GM19023 (cell line): ENCODE data around the gene S1PR4.
"Not testable (repeated sequence)": the region's sequence is repeated elsewhere in the genome, so short reads cannot be mapped to it uniquely, and the experiment has no call there.

Source experiments
- ATAC-seq: cut with Tn5 transposase; IDR thresholded peaks from one replicate; pipeline ENCODE4 v1.9.1; 2021; ENCODE audit warnings: mild to moderate bottlenecking, moderate library complexity; ENCODE audit not compliant: unreplicated experiment

S1PR4 gene

DNA sequence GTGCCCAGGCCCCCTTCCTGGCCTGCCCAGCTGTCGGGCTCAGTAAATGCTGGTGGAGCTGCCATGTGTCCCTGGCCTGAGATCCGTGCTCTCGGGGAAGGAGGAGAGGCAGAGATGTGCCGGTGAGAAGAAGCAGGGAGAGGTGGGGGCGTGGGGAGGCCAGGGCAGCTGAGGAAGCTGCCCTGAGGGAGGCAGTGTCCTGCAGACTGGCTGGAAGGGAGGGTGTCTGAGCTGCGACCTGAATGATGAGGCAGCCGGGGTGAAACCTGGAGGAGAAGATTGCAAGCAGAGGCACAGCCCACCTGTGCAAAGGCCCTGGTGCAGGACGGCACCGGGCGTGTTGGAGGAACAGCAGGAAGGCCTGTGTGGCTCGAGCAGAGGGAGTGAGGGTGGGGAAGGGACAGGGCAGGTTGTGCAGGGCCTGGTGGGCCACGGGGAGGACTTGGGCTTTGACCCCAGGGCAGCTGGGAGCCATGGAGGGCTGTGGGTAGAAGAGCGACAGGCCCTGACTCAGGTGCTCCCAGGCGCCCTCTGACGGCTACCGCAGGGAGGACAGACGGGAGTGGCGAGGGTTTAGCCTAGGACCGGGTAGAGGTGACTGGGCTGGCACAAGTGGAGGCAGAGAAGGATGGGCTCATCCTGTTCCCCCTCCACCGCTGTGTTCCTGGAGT is 31.9 kb downstream of the S1PR4 start:
- ATAC-seq = no peak

DNA sequence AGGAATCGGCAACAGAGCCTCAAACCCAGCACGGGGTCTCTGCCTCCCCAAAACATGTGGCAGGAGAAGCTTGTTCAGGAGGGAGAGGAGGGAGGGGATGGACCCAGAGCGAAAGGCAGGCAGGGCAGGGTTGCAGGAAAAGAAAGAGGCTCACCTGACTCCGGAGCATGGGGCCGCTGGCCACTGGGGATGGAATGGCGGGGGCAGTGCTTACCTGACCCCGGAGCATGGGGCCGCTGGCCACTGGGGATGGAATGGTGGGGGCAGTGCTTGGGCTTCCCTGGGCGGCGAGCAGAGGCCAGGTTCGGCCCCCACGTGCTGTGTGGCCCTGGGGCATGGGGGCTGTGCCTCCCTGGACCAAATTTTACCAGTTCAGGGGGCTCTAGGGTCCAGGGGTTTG is 32.6 kb downstream of the S1PR4 start:
- no peak for ATAC-seq

DNA sequence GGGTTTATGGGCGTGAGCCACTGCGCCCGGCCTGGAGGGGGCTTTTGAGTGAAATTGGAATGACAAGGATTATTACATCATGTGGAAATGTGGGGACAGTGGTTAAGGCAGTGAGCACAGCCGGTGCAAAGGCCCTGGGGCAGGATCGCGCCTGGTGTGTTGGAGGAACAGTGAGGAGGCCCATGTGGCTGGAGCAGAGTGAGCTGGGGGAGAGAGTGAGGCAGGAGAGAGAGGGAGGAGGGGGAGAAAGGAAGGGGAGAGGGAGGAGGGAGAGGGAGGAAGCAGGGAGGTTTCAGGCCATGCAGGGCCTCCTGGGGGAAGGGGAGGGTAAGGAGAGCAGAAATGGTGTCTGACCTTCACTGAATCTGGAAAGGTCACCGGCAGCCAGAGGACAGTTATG is 34.6 kb downstream of the S1PR4 start:
- ATAC-seq = no peak

DNA sequence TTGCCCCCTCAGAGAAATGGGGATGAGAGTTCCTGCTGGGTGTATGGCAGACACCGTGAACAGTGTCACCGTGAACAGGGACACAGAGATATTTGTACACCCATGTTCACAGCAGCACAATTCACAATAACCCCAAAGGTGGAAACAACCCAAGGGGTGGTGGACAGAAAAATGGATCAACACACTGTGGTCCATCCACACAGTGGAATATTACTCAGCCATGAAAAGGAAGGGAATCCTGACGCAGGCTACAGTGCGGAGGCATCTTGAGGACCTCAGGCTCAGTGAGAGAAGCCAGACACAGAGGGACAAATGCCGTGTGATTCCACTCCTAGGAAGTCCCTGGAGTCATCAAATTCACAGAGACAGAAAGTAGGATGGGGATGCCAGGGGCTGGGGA is 38.3 kb downstream of the S1PR4 start:
- ATAC-seq = no peak

DNA sequence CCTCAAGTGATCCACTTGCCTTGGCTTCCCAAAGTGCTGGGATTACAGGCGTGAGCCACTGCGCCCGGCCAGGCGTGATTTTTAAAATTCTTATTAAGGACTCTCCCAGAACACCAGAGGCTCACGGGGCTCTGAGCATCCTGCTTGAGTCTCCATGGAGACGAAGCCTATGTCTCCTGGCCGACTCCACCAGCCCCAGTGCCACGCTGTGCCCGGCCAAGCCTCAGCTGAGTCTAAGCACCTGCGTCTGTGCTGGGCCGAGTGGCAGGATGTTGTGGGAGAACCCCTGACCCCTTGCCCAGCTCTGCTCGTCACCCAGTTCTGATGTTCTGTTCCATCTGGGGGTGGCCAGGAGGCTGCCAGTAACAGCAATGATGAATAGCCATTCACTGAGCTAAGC is 42.0 kb downstream of the S1PR4 start:
- ATAC-seq = no peak

DNA sequence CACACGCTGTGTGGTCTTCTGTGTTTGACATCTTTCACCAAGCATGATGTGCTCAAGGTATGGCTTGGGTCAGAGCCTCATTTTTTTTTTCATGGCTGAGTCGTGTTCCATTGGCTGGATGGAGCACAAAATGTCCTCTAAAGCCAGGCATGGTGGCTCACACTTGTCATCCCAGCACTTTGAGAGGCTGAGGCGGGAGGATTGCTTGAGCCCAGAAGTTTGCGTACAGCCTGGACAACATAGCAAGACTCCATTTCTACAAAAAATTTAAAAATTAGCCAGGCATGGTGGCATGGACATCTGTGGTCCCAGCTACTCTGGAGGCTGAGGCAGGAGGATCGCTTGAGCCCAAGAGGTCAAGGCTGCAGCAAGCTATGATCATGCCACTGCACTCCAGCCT is 43.0 kb downstream of the S1PR4 start:
- ATAC-seq = not testable (repeated sequence)

DNA sequence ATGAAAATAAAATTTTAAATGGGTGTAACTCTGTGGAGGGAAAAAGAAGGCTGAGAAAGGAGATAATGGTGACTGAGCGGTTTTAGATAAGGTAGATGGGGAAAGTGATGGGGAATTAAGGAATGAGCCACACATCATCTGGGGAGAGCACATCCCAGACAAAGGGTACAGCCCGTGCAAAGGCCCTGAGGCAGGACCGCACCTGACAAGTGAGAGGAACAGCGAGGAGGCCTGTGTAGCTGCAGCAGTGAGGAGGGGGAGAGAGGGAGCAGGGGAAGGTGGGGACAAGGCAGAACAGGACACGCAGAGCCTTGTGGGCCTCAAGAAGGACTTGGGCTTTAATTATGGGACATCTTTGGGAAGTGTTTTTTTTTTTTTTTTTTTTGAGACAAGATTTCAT is 44.1 kb downstream of the S1PR4 start:
- ATAC-seq = no peak

DNA sequence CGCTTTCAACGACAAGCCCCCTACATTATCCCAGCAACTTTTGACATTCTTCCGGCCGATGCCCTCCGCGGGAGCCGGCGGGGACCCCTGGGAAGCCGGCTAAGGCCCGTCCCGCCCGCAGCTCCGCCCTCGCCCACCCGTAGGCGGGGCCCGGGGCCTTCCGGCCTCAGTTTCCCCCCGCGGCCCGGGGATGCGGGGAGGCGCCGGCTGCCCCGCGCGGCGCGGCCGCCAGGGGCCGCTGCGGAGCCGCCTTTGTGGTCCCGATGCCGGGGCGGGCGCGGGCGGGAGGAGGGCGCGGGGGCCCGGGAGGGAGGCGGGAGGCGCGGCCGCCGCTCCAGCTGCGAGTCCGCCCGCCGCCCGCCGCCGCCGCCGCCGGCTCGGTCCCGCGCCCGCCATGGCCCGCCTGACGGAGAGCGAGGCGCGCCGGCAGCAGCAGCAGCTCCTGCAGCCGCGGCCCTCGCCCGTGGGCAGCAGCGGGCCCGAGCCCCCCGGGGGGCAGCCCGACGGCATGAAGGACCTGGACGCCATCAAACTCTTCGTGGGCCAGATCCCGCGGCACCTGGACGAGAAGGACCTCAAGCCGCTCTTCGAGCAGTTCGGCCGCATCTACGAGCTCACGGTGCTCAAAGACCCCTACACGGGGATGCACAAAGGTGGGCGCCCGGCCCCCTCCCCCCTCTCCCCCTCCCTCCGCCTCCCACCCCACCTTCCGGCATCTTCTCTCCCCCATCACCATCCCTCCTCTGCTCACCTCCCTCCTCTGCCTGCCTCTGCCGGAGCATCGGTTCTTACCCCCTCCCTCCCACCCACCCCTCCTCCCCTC is 46.0 kb downstream of the S1PR4 start, which contains the start of gene CELF5:
Gene CELF5 (plus strand): TSS at position 316 of the 823 bp plus-strand sequence. CDS start 79 bp downstream, at position 395.
- no peak for ATAC-seq

DNA sequence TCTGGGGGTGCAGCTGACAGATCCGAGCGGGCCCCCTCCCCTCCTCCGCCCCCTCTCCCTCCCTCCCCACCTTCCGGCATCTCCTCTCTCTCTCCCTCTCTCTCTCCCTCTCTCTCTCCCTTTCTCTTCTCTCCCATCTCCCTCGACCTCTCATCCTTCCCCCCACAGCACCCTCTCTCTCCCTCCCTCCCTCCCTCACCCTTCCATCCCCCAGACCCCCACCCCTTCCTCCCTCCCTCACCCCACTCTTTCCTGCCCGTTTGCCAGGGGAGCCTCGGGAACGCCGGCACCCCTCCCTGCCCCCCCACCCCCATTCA is 46.6 kb downstream of the S1PR4 start:
- ATAC-seq = no peak

DNA sequence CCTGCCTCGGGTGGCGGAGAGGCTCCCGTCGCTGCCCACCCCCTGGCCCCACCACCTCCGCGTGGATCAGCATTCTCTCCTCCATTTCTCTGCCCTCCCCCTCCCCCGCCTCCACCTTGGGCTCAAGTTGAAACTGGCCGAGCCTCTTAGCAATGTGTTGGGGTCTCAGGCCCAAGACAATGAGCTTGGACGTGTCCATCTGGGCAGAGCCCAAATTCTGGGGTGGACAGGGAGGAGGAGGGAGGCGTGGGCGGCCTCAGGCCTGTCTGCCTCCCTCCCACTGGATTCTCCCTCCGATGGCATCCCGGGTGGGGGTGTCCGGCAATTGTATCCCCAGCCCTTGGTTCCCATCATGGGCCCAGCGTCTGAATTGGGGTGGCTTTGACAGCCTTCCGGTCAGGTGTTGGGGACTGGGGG is 47.1 kb downstream of the S1PR4 start:
- no peak for ATAC-seq

DNA sequence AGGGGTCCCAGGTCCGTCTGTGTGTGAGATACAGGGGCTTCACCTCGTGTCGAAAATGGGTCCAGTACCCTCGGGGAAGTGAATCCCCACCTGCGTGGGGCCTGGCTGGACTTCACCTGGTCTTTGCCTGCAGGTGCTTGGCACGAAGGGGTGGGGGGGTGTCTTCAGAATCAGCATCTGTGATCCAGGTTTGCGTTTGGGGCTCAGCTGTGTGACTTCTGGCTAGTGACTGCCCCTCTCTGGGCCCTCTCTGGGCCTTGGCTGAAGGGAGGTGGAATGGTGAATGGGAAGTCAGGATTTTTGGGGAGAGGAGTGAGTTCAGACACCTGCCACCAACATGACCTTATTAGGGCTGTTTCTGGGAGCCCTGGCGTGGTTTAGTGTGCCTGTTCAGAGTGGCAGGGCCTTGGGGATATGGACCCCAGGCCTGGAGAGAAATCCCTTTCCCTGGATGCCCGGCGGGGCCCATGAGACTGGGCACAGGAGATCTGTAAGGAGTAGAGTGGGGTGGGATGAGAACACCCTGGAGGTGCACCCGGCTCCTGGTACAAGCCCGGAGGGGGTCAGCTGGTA is 48.6 kb downstream of the S1PR4 start:
- ATAC-seq = no peak

DNA sequence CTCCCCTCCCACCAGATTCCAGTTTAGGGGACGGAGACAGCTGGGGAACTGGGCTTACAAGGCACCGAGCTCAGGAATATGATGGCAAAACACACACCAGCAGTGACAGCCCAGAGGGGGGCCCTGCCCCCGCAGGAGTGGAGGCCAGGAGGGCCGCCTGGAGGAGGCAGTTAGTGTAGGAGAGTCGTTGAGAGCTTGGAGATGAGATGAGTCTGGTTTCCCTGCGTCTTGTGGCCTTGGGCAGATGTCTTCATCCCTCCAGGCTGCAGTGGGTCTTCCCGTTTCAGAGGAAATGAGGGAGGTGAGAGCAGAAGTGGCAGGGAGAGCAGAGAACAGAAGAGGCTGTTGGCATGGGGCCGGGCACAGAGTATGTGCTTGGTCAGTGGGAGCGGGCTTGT is 50.8 kb downstream of the S1PR4 start:
- no peak for ATAC-seq
